Testis (tissue), 2 donors: ENCODE data around the gene SIGLEC1.

Experiments used
- CTCF ChIP-seq, 3 experiments: fragments of 450-650 bp in 2 of 3; fragments of 200-600 bp in 1 of 3; sonication (generic) in 1 of 3; IDR thresholded peaks; one replicate each; pipeline ENCODE4 v1.5.1; 2016 to 2019; ENCODE audit warnings: antibody characterized with exemption in 3 of 3, mild to moderate bottlenecking in 2 of 3, moderate library complexity in 1 of 3
- POLR2A ChIP-seq: fragments of 450-650 bp; IDR thresholded peaks from one replicate; pipeline ENCODE4 v1.6.1; 2017; ENCODE audit warnings: antibody characterized with exemption, mild to moderate bottlenecking, moderate library complexity

- no peak for TF ChIP-seq CTCF (IDR thresholded peaks at IDR 0.05)
- TF ChIP-seq POLR2A: no peak
These were observed 9.5 kb upstream of the SIGLEC1 start for GRCh38 chr20:3721912-3722311.
